GM18870 (cell line): ENCODE data around the gene NBPF1.
"Not testable (repeated sequence)": the region's sequence is repeated elsewhere in the genome, so short reads cannot be mapped to it uniquely, and the experiment has no call there.

ENCODE experiments used
- ATAC-seq: cut with Tn5 transposase; IDR thresholded peaks from one replicate; pipeline ENCODE4 v1.9.1; 2021; ENCODE audit warnings: moderate library complexity; ENCODE audit not compliant: unreplicated experiment

NBPF1 gene

DNA sequence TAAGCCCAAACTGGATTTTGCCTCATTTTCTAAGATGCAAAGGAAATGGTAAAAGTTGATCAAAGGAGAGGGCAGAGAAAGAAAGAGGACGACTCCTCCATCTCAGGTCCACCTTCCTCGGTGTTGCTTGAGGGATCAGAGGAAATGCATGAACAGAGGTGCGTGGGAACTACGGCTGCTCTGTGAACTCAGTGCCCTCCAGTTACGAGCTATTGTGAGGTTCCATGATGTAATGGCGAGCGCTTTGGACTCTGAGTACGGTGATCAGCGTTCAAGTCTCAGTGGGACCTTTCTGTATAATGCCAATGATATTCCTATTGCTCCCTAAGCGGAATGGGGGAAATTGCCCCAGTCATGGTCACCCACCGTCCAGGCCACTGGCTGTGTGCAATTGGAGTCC is 60.1 kb downstream of the NBPF1 start:
- ATAC-seq = not testable (repeated sequence)

DNA sequence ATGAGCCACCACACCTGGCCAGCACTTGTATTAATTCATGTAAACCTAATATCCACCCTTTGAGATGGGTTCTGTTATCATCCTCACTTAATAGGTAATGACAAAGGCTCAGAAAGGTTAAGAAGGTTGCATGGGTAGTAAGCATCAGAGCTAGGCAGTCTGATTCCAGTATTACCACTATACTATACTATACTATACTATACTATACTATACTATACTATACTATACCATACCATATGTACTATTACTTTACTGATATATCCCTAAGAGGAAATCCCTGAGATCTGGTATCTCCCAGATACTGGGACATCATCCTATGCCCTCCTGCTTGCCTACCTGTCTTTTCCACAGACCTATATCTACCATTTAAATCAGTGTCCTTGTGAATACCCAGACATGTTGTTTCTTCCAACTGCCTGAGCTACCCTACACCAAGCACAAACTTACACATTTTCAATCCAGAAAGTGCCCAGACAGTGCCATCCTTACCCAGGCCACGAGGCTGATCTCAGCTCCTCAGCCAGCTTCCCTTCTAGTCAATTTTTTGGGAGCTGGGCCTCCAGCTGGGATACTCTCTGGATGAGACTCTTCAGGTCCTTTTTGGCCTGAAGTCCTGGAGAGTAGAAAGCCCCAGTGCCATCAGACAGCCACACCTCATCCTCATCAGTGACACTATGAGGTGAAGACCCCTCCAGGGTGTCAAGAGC is 63.0 kb downstream of the NBPF1 start:
- ATAC-seq = not testable (repeated sequence)

DNA sequence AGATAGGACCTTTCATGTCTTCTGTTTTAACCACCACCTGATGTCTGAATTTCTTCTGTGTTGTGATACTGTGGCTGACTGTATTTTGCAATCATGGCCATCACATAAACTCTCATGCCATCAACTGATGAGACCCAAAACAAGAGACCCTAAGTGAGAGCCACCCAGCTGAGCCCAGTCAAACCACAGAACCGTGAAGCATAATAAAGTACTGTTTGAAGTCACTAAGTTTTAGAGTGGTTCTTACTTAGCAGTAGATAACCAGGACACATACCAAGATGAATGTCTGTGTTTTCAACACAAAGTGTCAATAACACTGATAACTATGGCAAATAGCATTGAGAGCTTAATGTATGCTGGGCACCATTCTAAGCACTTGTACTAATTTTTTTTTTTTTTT is 63.8 kb downstream of the NBPF1 start:
- not testable (repeated sequence) for ATAC-seq

DNA sequence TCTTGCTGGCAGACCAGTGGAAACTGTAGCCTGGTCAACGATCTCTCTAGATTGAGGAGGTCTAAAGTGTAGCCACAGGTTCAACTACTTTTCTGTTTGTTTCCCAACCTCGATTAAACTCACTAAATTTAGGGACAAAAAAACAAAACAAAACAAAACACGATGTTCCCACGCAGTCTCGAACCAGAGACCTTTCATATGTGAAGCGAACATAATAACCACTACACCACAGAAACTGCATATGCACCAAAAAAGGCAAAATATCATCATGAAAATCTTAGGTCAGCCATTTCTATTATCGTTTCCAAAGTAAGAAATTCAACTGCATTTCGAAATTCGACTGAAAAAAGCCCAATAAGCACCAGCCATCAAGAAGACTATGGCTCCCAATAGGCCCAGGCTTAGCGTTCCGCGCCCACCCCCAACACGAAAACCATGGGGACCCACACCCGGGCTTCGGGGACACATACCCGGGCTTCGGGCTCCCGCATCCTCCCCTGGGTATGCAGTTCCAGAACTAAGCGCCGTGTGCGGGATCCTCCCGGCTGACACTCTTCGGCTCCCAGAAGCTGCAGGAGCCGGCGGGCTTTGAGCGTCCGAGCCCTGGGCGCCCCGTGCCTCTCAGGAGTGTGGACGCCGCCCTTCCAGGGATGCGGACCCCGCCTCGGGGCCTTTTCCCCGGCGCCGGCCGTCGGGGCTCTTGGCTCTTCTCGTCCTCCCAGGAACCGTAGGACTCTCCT is 65.7 kb downstream of the NBPF1 start:
- ATAC-seq = not testable (repeated sequence)

DNA sequence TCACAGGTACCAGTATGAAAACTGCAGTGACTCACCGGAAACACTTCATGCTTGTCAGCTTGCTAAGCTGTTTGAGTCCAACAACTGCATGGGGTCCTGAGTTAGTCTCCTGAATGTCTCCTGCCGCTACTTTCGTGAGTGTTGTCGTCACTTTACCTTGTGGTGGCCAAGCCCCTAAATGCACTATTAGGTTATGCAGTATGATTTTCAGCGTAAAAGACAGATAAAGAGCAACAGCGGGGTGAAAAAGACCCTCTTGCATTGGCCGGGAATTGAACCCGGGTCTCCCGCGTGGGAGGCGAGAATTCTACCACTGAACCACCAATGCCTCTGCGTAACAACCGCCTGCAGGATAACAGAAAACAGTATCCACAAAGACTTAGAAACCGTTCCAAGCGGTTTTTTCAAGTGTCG is 67.7 kb downstream of the NBPF1 start:
- ATAC-seq = not testable (repeated sequence)

DNA sequence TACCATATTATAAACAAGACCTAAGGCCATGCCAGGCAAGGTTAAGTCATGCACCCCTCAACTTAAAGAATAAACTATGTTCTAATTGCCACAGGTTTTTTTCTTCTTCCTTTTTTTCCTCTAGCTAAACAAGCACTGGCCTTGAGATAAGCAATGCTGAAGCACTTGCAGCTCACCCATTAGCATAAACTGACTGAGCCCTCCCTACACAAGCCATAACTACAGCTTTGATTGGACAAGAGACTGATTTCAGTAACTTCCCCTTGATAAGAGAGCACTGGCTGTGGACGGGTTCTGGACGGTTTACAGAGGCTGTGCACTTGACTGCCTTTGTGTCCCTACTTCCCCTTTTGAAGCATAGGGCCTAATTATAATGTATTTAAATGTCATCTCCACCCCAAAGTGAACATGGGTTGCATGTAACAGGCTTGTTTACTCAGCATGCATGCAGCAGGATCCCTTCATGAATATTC is 72.9 kb downstream of the NBPF1 start:
- ATAC-seq = not testable (repeated sequence)

DNA sequence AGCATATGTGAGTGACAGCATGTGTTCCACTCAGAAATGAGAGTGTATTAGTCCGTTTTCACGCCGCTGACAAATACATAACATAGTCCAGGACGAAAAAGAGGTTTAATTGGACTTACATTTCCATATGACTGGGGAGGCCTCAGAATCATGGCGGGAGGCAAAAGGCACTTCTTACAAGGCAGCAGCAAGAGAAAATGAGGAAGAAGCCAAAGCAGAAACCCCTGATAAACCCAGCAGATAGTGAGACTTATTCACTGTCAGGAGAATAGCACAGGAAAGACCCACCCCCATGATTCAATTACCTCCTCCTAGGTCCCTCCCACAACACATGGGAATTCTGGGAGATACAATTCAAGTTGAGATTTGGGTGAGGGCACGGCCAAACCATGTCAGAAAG is 75.8 kb downstream of the NBPF1 start:
- ATAC-seq = not testable (repeated sequence)

DNA sequence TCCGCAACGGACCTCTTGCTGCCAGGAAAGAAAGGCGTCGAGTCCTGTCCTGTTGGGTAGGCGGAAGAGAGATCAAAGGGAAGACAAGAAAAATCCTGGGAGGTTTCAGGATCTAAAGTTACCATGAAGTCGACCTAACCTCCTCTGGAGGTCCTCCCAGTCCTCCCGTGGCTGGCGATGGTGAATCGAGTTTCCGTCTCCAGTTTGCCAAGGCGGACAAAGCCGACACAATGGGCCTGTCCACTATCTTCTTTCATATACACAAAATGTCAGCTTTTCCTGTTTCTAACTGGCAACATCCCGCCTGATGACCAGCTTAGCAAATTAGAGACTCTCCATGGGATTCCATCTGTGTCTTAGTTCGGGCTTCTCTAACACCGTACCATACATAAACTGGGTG is 76.6 kb downstream of the NBPF1 start:
- ATAC-seq = not testable (repeated sequence)

DNA sequence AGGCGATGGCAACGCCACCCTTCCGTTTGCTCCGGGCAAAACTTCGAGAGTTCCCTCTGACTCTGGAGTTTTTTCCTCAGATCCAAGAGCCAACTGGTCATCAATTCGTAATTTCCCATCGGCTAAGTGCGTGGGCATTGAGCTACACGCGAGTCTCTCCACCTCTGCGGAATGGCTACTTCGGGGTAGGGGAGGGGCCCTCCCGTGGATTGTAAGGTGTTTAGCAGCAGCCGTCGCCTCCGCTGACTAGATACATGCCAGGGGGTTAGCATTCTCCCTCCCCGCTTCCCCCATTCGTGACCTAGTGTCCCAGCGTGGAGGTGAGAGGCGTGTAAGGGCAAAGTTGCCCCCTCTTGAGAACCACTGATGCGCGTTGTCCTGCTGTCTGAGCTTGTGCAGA is 77.5 kb downstream of the NBPF1 start:
- ATAC-seq = not testable (repeated sequence)

DNA sequence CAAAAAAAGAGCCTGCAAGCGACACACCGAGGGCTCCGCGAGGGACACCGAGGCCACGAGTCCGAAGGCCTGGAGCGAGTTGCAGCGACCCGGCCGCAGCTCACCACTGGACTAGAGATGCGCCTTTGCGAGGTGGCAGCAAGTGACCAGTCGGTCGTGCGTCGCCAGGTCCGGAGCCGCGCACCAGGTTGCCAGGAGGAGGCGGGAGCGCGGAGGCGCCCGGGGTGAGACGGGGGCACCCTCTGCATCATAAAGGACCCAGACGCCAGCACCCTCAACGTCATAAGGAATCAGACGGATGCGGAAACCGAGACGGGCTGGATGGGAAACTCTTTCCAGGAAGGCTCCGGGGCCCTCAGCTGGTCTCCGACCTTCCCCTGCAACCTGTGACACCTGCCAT is 77.9 kb downstream of the NBPF1 start:
- ATAC-seq = not testable (repeated sequence)

DNA sequence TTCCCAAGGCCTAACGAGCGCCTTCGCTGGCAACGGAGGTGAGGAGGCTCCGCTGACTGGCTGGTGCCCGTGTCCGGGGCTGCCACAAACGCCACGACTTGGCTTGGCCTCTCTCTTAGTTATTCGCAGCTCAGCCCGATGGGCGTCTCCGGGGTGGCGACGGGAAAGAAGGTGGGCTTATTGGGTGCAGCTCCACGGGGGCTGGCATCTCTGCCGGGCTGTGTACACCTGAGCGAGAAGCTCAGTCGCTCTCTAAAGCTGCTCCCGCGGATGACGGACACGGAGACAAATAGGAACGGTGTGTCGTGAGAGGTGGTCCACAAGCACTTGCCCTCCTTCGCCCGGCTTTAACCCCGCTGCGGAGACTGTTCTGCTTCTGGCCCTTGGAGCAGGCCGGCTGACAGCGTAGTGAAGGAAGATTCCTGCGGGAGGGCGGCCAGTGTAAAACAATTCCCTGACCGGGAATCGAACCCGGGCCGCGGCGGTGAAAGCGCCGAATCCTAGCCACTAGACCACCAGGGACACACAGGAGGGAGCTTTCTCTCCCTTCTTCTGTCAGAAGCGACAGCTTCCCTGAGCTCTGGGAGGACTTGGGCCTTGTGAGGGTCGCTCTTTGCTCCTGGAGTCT is 78.4 kb downstream of the NBPF1 start:
- not testable (repeated sequence) for ATAC-seq

DNA sequence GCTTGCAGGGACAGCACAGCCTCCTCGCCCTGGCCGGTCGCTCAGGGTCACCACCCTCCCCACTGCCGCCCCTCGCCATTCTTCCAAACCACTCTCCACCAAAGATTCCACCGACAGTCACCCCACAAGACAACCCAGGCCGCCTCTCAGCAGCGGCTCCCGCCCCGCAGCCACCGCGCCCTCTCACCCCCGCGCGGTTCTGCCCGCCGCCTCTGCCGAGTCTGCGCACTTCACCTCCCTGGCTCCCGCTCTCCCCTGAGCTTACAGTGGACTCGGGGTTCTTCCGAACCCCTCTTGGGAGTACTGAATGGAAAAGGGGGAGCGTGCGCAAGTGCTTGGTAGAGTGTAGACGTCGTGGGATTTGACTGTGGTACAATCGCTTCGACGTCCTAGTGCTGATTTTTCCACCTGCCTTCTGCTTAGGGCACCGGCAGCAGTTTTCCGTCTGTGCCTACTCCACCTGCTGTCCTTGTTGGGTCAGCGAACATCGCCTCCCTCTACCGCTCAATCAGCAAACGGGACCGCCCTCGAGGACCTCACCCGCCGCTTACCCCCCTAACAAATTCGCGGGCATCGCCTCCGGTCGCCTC is 79.0 kb downstream of the NBPF1 start:
- not testable (repeated sequence) for ATAC-seq

DNA sequence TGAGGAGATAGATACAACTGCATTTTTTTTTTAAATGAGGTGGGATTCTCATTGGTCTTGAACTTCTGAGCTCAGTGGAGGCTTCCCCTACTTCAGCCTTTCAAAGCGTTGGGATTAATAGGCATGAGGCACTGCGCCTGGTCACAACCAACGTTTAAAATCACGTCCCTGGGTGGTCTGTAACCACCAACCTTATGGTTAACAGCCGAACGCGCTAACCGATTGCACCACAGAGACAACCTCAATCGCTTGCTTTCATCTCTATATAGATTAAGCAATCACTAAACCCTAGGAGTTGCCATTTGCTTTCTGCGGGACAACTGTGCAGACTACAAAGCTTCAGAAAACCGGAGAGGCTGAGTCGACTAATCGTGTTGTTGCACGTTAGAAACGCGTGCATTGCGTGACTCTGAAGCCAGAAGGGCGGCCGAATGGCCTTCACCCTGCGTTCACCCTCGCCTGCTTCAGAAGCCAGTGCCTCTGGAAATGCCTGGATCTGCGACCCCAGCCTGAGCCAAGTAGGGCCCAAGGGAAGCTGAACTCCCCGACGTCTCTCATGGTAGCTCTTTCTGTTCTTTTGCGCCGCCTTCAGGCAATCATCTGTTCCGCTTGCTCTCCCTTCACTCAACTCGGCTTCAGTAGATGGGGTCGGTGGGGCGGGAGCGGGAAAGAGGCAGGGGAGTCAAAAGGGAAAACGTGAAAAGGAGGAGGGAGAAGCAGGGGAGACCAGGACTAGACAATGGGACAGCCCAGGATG is 81.0 kb downstream of the NBPF1 start:
- not testable (repeated sequence) for ATAC-seq

DNA sequence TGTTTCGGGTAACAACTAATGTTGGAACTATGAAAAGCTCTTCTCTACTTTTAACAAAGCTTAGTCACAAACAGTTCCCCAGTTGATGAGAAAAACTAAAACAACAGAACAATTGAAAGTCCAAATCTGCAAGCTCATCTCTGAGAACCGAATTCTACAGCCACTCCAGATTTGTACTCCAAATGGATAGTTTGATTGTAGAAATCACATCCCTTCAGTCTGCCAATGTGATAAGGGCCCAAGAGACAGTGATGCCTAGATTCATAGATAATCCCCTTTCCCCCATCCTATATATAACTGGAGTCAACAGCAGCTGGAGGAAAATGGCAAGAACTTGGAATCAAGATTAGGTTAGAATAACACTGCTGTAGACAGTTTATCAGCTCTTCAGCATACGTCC is 85.0 kb downstream of the NBPF1 start:
- not testable (repeated sequence) for ATAC-seq

DNA sequence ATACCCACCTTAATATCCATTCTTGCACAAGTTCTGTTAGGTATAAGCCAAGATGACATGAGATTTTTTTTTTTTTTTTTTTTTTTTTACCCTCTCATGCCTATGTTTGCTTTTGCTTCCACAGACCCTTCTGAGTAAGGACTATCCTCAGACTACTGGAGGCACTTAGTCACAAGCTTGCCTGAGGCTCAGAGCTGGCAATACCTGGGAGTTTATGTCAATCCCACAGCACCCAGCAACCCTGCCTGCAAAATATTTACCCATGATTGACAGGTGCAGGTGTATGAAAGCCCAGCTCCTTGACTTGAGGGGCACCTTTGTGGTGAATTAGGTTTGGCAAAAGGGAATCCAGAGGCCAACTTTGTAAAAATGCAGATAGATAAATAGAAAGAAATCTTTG is 87.6 kb downstream of the NBPF1 start:
- ATAC-seq = not testable (repeated sequence)

DNA sequence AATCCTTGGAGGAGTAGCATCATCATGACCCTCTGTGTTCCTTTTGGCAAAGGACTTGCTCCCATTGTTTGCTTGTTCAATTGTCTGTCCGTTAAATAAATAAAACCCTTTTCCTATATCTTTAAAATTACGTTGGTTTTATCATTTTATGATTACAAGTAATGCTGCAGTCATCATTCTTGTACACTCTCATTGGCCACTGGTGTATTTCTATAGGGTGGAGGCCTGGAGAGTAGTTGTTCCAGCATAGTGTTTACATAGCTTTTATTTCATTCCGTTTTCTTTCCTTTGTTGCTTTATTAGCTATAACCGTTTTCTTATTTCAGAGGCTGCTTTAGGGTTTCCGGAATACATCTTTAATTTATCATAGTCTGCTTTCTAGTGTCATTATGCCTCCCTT is 91.7 kb downstream of the NBPF1 start:
- not testable (repeated sequence) for ATAC-seq

DNA sequence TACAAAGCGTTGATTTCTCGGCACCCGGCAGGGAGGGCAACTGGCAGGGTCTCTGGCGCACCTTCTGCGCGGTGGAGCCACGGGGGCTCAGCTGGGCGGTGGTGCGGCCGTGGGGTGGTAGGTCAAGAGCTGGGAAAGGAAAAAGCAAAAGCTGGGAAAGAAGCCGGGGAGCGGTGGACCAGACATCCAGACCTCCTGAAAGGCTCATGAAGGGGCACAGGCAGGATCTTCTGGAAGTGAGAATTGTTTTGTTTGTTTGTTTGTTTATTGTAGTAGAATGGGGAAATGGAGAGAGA is 92.1 kb downstream of the NBPF1 start:
- no peak for ATAC-seq

DNA sequence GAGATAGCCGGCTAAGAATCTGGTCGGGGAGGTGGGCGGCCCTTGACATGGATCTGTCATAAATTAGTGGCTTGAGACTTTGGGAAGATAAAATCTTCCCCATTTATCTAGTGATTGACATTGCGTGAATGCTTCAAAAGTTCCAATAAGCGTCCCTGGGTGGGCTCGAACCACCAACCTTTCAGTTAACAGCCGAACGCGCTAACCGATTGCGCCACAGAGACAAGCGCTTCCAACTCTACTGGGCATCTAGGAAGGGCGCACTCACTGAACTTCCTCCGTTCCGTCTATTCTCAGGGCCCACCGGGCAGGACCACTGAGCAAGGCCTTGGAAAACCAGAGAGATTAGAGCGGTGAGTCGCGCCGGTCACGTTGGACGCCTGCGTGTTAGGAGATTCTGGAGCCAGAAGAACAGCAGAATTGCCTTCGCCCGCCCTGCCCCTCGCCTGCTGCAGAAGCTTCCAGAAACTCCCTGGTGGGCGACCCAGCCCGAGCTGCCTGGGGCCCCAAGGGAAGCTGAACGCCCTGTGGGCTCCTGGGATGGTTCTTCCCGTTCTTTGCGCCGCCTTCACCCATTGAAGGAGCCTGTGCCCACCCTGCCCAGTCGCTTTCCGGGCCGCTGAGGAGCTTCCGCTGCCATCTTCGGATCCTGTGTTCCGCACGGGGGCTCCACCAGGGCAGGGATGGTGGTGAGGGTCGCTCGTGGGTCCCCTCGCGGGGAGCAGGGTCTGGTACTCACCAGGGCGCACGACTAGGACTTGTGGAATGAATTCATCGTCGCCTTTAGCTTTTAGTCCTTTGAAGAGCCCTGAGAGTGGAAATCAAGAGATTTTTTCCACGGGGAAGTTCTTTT is 92.7 kb downstream of the NBPF1 start:
- not testable (repeated sequence) for ATAC-seq

DNA sequence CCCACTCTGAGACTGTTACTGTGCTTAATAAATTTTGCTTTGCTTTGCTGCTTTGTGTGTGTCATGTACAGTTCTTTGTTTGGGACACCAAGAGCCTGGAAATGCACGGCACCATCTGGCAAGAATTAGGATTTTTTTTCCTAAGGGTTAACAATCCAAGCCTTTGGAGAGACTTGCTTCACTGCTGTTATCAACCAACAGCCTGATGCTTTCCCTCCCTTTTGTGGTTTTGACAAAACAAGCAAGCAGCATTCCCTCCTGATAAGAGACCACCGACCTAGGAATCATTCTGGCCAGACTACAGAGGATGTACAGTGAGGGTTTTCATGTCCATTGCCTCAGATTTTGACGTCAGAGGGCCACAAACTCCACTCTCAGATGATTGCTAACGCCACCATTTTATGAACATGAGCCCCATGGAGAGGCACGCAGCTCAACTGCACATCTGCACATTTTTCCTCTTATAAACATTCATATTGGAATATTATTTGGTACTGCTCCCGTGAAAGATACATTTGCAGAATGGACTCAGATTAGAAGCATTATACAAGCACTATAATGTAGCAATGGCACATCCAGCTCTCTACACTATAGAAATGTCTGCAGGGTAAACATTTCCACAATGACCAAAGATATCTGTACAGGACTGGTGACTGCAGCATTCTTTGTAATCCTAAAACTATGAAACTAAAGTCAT is 94.0 kb downstream of the NBPF1 start:
- ATAC-seq = not testable (repeated sequence)
